AG09309 (cell line): ENCODE results near the gene NFATC1.

Source experiments
- DNase-seq: peaks from one replicate; pipeline ENCODE4 v3.0.0-alpha.2; 2010; ENCODE audit warnings: low read depth
- H3K4me3 ChIP-seq: 2 replicates; pipeline ENCODE4 v1.5.1; 2011; ENCODE audit warnings: mild to moderate bottlenecking, low read depth, low read length, moderate library complexity; ENCODE audit not compliant: control insufficient read depth
- CTCF ChIP-seq: IDR thresholded peaks from 2 replicates; pipeline ENCODE4 v1.5.1; 2011; ENCODE audit warnings: mild to moderate bottlenecking, low read depth, low read length, inconsistent platforms; ENCODE audit not compliant: insufficient read depth, control insufficient read depth; ENCODE audit errors: missing control alignments

The NFATC1 gene

GRCh38 chr18:79485788-79486355, 90.1 kb downstream of the NFATC1 start:
- DNase-seq = peak; percentile 90
- H3K4me3 ChIP-seq = peak overlapping the region; percentile 39
- no peak for TF ChIP-seq CTCF

- no peak for DNase-seq
- H3K4me3 ChIP-seq = no peak overlapping the region
- TF ChIP-seq CTCF = no peak
Observed at GRCh38 chr18:79486356-79487182, 90.8 kb downstream of the NFATC1 start.

GRCh38 chr18:79487183-79487800, 91.6 kb downstream of the NFATC1 start:
- H3K4me3 ChIP-seq = no peak overlapping the region
- no peak for DNase-seq
- TF ChIP-seq CTCF = no peak

GRCh38 chr18:79487801-79488201, 92.1 kb downstream of the NFATC1 start:
- no peak for TF ChIP-seq CTCF
- DNase-seq = no peak
- no peak overlapping the region for H3K4me3 ChIP-seq

GRCh38 chr18:79488311-79489050, 92.8 kb downstream of the NFATC1 start:
- H3K4me3 ChIP-seq = no peak overlapping the region
- no peak for TF ChIP-seq CTCF
- DNase-seq = no peak
